ENCODE data around the gene THBS4.

- TF ChIP-seq FOXP1 (CRISPR knock-in tag; IDR thresholded peaks at IDR 0.05; ENCODE audit: borderline replicate concordance) (no peak), CREM (CRISPR knock-in tag; IDR thresholded peaks at IDR 0.05) (no peak), CTCF (IDR thresholded peaks at IDR 0.05) (no peak), E2F1 (CRISPR knock-in tag; IDR thresholded peaks at IDR 0.05) (no peak), ESRRA (CRISPR knock-in tag; IDR thresholded peaks at IDR 0.05; ENCODE audit: borderline replicate concordance) (no peak), NR3C1 (CRISPR knock-in tag; conservative IDR thresholded peaks at IDR 0.05; ENCODE audit: low read depth) (no peak), ZNF425 (CRISPR knock-in tag; conservative IDR thresholded peaks at IDR 0.05) (no peak), EMX1 (CRISPR knock-in tag; IDR thresholded peaks at IDR 0.05) (no peak), JAZF1 (CRISPR knock-in tag; IDR thresholded peaks at IDR 0.05) (no peak), E2F4 (CRISPR knock-in tag; IDR thresholded peaks at IDR 0.05; ENCODE audit: borderline replicate concordance, low read depth) (no peak), ZNF138 (CRISPR knock-in tag; conservative IDR thresholded peaks at IDR 0.05) (no peak), SP1 (CRISPR knock-in tag; conservative IDR thresholded peaks at IDR 0.05) (no peak), USF2 (CRISPR knock-in tag; IDR thresholded peaks at IDR 0.05) (no peak)
Measured at GRCh38 chr5:80037366-80037765, 2.2 kb downstream of the THBS4 start.
